GM19324 (cell line): ENCODE results near the gene IPO11.
"Not testable (repeated sequence)": the region's sequence is repeated elsewhere in the genome, so short reads cannot be mapped to it uniquely, and the experiment has no call there.

Experiments
- ATAC-seq: cut with Tn5 transposase; IDR thresholded peaks from one replicate; pipeline ENCODE4 v1.9.1; 2021; ENCODE audit warnings: mild to moderate bottlenecking, moderate library complexity; ENCODE audit not compliant: unreplicated experiment, low FRiP score

Gene IPO11

GRCh38 chr5:62565740-62566139 is 153.2 kb downstream of the IPO11 start:
- not testable (repeated sequence) for ATAC-seq

GRCh38 chr5:62568143-62568542 is 155.6 kb downstream of the IPO11 start:
- no peak for ATAC-seq

- ATAC-seq: no peak
Measured at GRCh38 chr5:62568800-62569432, 156.4 kb downstream of the IPO11 start.

GRCh38 chr5:62569470-62569869 is 156.9 kb downstream of the IPO11 start:
- ATAC-seq: no peak

DNA sequence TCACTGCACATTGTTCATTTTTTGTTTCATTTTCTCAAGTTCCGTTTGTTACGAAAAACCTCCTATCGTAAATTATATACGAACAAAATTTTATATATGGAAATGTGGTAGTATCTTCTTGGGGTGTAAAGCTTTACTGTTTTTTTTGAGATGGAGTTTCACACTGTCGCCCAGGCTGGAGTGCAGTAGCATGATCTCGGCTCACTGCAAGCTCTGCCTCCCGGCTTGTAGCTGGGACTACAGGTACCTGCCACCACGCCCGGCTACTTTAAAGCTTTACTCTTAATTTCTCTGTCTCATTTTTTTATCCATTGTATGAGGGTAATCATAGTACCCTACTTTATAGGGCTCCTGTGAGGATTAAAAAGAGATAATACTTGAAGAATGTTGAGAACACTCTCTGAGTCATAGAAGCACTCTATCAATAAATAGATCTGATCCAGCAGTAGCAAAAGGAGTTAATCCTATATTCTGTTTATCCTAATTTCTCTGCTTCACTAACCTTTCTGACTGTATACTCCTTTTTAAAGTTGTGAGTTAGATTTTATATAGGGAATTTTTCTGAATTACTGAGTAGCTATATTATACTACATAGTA is 160.5 kb downstream of the IPO11 start:
- no peak for ATAC-seq

- no peak for ATAC-seq
Measured at GRCh38 chr5:62574599-62574998, 162.0 kb downstream of the IPO11 start.

DNA sequence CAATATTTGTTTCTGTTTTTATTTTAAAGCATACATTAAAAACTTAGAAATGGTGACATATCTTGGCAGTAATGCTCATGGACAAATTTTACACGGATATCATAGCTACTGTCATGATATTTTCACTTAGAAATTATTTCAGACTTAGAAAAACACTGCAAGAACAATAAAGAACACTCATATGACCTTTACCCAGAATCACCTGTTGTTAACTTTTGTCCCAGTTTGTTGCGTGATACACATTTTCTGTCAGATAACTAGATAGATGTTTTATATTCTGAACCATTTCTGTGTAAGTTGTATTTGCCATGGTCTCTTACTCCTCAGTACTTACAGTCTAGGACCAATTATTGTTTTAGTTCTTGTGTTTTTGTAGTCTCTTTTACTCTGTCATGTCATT is 162.5 kb downstream of the IPO11 start:
- no peak for ATAC-seq

DNA sequence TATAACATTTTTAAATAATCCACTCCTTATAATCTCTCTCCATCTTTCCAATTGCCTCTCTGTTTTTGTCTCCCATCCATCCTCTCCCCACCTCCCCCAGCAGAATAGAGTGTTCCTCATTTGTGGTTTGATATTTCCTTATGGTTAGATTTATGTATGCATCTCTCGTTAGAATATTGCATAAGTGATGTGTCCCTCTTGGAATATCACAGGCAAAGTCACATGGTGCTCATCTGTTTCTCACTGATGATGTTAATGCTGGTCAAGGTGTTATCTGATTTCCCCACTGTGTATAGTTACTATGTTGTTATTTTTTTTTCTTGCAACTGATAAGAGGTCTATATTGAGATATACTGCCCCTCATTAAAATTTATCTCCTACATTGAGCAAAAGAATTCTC is 162.9 kb downstream of the IPO11 start:
- ATAC-seq: no peak

GRCh38 chr5:62576570-62577170 is 164.1 kb downstream of the IPO11 start:
- ATAC-seq: no peak

DNA sequence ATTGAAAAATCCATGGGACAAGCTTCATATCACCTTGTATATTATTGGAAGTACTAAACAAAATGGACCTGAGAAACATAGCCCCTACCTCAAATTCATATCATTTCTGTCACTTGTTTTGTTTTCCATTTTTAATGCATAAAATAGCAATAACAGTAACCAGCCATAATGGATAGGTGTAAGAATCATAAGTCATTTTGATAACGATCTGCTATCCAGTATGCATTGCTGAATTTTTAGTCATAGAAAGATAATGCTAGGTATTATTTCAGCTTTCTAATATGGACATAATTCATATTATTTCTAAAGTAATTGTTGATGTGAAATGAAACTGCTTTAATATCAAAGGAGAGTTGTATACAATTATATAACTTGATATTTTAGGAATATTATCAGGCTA is 164.9 kb downstream of the IPO11 start:
- ATAC-seq: no peak

- peak; percentile 63 for ATAC-seq
Measured at GRCh38 chr5:62578540-62578939, 166.0 kb downstream of the IPO11 start, which contains the start of gene LRRC70. Gene LRRC70 (plus strand): TSS chr5:62578819. CDS start chr5:62579439, 620 bp downstream.

DNA sequence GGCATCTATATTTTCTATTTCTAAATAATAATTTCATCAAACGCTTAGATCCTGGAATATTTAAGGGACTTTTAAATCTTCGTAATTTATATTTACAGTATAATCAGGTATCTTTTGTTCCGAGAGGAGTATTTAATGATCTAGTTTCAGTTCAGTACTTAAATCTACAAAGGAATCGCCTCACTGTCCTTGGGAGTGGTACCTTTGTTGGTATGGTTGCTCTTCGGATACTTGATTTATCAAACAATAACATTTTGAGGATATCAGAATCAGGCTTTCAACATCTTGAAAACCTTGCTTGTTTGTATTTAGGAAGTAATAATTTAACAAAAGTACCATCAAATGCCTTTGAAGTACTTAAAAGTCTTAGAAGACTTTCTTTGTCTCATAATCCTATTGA is 167.2 kb downstream of the IPO11 start:
- no peak for ATAC-seq

DNA sequence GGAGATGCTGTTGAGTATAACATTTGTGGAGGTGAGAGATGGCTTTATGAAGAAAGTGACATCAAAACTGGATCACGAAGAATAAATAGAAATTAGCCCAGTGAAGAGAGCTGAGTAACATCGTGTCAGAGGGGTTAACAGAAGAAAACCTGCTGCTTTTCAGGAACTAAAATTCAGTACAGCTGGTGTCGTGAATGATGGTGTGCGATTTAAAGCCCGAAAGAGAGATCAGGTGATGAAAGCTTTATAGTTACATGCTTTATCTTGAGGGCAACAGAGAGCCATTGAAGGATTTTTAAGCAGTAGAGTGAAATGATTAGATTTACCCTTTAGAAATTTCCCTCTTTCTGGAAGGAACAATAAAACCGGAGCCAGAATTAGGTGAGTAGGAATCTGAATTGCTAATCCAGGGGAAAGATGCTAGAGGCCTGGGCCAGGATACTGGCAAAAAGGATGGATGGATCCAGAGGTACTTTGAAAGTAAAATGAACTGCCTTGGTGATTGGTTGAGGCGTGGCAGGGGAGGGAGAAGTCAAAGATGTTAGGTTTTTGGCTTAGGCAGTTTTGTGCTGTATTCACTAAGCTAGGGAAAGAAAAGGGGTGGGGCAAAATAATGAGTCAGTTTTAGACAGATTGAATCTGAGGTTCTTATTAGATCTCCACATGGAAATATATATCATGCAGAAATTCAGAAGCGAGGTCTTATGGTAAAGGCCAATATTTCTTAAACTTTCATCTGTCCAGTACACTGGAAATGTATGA is 169.5 kb downstream of the IPO11 start:
- no peak for ATAC-seq

- no peak for ATAC-seq
Measured at GRCh38 chr5:62584391-62584790, 171.8 kb downstream of the IPO11 start.

- no peak for ATAC-seq
Measured at GRCh38 chr5:62585306-62585705, 172.7 kb downstream of the IPO11 start.

DNA sequence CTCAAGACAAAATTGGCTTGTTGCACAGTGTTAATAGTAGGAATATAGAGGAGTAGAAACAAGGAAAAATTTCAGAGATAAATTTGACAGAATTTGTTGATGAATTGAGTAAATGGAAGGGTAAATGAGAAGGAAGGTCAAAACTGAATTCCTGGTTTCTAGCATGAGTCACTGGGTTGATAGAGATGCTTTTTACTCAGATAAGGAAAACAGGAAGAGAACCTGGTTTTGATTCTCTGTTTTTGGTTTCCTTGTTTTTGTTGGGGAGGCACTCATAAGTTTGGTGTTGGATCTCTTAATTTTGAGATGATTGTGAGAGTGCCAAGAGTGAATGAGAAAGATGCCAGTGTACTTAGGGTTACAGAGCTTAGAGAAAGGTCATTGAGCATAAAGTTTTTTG is 173.2 kb downstream of the IPO11 start:
- ATAC-seq: no peak

DNA sequence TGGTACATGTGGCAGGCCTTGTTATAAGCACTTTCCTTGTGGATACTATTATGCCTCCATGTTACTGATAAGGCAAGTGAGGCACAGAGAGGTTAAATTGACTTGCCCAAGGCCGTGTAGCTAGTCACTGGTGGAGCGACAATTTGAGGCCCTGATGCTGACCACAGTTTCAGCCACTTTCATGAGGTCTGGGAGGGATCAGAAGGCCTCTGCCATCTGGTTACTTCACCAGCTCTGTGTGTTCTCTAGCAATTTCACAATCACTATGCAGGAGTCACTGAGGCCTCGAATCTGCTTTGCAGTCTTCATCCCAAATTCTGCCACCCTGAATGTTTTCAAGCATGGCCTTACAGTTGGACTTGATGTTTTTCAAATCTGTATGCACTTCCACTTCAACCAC is 175.2 kb downstream of the IPO11 start:
- ATAC-seq: no peak

GRCh38 chr5:62588668-62589067 is 176.1 kb downstream of the IPO11 start:
- no peak for ATAC-seq

DNA sequence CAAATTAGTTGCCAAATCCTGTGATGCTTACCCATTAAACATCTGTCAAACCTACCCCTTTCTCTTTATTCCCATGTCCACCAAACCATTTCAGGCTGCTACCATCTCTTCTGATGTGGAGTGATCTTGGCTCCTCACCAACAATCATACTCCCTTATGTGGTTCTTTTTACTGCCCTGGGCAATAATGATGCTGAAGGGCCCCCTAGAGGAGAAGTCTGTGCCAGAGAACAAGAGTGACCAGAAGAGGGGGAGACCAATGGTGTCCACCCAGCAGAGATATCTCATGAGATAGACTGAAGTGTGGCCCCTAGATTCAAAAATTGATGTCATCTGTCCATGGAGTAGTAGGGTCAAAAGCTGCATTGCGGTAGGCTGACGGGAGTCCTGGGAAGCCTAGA is 176.9 kb downstream of the IPO11 start:
- no peak for ATAC-seq

DNA sequence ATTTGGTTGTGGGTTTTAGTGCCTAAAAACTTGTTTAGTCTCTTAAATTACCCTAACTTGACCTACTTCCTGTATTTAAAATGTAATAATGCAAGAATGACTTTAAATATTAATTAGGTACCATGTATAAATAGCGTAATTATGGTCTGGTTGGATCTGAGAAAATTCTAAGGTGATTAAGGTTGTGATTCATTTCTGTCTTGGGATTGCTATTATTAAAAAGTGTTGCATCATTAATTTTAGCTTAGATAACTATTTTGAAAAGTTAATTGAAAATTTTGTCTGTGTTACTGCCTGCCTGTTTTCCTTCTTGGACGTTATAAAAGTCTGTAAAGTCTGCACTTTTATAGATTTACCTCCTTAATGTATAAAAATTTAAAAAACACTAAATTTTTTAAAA is 177.8 kb downstream of the IPO11 start:
- no peak for ATAC-seq

- ATAC-seq: no peak
Measured at GRCh38 chr5:62592558-62592957, 180.0 kb downstream of the IPO11 start.
